ENCODE data around the gene EIF5.

Gene EIF5

DNA sequence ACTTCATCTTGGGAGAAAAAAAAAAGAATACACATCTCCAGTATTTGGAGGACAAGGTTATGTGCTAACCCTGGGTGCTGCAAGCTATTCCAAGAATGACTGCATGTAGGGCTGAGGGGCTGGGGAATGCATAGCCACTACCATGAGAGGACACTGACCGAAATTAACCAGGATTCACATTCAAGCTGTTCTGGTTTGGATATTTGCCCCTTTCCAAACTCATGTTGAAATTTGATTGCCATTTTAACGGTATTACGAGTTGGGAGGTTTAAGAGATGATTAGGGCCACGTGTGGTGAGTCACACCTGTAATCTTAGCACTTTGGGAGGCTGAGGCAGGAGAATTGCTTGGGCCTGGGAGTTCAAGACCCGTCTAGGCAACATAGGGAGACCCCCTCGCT is 32.7 kb downstream of the EIF5 start:
- no peak overlapping the region for H3K4me3 ChIP-seq (ENCODE audit: low read depth, low read length)

DNA sequence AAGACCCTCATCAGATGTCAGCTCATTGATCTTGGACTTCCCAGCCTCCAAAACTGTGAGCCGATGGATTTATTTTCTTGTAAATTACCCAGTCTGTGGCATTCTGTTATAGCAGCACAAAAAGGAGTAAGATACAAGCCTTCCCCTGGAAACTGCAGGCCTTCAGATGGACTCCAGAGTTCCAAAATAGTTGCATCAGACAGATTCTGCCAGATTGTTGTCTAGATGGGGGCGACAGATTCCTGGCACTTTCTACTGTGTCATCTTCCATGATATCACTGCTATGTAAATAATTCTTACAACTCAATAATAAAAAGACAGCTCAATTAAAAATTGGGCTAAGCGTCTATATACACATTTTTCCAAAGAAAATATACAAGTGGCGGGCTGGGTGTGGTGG is 34.0 kb downstream of the EIF5 start:
- POLR2A ChIA-PET, result interaction anchor here (0.6 kb wide), 1 partner anchor 23 kb away, joined by 3 read pairs; no protein-coding TSS in a partner anchor
- TF ChIP-seq ZNF354C (tag by site-specific recombination; IDR thresholded peaks at IDR 0.05; ENCODE audit: borderline replicate concordance, low read depth), result no peak

More for the DNA sequence above, 32.7 kb downstream of the EIF5 start:
- TF ChIP-seq ZEB2 (tag by site-specific recombination; IDR thresholded peaks at IDR 0.05) (no peak), ZNF391 (tag by site-specific recombination; IDR thresholded peaks at IDR 0.05; ENCODE audit: borderline replicate concordance, low read depth) (no peak), ZNF530 (tag by site-specific recombination; IDR thresholded peaks at IDR 0.05; ENCODE audit: low read depth) (no peak), ZNF776 (tag by site-specific recombination; IDR thresholded peaks at IDR 0.05; ENCODE audit: borderline replicate concordance) (no peak), HOXA7 (CRISPR knock-in tag; IDR thresholded peaks at IDR 0.05; ENCODE audit: borderline replicate concordance) (no peak), OSR2 (tag by site-specific recombination; IDR thresholded peaks at IDR 0.05) (no peak), YY1 (tag by site-specific recombination; IDR thresholded peaks at IDR 0.05) (no peak), ZNF548 (tag by site-specific recombination; IDR thresholded peaks at IDR 0.05) (no peak), ZNF140 (tag by site-specific recombination; IDR thresholded peaks at IDR 0.05) (no peak), ZXDB (tag by site-specific recombination; IDR thresholded peaks at IDR 0.05) (no peak), ZNF830 (tag by site-specific recombination; IDR thresholded peaks at IDR 0.05; ENCODE audit: low read depth) (no peak)
- TF ChIP-seq, protein P1, sequence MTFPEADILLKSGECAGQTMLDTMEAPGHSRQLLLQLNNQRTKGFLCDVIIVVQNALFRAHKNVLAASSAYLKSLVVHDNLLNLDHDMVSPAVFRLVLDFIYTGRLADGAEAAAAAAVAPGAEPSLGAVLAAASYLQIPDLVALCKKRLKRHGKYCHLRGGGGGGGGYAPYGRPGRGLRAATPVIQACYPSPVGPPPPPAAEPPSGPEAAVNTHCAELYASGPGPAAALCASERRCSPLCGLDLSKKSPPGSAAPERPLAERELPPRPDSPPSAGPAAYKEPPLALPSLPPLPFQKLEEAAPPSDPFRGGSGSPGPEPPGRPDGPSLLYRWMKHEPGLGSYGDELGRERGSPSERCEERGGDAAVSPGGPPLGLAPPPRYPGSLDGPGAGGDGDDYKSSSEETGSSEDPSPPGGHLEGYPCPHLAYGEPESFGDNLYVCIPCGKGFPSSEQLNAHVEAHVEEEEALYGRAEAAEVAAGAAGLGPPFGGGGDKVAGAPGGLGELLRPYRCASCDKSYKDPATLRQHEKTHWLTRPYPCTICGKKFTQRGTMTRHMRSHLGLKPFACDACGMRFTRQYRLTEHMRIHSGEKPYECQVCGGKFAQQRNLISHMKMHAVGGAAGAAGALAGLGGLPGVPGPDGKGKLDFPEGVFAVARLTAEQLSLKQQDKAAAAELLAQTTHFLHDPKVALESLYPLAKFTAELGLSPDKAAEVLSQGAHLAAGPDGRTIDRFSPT (tag by site-specific recombination; IDR thresholded peaks at IDR 0.05), result no peak
- TF ChIP-seq, protein P2, sequence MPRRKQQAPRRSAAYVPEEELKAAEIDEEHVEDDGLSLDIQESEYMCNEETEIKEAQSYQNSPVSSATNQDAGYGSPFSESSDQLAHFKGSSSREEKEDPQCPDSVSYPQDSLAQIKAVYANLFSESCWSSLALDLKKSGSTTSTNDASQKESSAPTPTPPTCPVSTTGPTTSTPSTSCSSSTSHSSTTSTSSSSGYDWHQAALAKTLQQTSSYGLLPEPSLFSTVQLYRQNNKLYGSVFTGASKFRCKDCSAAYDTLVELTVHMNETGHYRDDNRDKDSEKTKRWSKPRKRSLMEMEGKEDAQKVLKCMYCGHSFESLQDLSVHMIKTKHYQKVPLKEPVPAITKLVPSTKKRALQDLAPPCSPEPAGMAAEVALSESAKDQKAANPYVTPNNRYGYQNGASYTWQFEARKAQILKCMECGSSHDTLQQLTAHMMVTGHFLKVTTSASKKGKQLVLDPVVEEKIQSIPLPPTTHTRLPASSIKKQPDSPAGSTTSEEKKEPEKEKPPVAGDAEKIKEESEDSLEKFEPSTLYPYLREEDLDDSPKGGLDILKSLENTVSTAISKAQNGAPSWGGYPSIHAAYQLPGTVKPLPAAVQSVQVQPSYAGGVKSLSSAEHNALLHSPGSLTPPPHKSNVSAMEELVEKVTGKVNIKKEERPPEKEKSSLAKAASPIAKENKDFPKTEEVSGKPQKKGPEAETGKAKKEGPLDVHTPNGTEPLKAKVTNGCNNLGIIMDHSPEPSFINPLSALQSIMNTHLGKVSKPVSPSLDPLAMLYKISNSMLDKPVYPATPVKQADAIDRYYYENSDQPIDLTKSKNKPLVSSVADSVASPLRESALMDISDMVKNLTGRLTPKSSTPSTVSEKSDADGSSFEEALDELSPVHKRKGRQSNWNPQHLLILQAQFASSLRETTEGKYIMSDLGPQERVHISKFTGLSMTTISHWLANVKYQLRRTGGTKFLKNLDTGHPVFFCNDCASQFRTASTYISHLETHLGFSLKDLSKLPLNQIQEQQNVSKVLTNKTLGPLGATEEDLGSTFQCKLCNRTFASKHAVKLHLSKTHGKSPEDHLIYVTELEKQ (tag by site-specific recombination; IDR thresholded peaks at IDR 0.05; ENCODE audit: borderline replicate concordance), result no peak
- H3K9me3 ChIP-seq (ENCODE audit: control insufficient read depth, insufficient read depth, low read depth, low read length), result no peaks in the 10 kb centered on the region
- POLR2A ChIA-PET, result no interaction called here
- H3K27ac ChIP-seq (ENCODE audit: extremely low read depth, low read depth, low read length), result no peak overlapping the region
- no peaks in the 10 kb centered on the region for H3K4me1 ChIP-seq (ENCODE audit: control insufficient read depth, insufficient read depth, low read length)
- CTCF ChIA-PET, result interaction anchor here (0.6 to 3.1 kb wide), 4 partner anchors 12 to 273 kb away, joined by 3 to 12 read pairs (median 4); no protein-coding TSS in a partner anchor
- H3K36me3 ChIP-seq (ENCODE audit: control insufficient read depth in 2 of 2, insufficient read depth in 1 of 2, low read length in 2 of 2), result no peaks in the 10 kb centered on the region

DNA sequence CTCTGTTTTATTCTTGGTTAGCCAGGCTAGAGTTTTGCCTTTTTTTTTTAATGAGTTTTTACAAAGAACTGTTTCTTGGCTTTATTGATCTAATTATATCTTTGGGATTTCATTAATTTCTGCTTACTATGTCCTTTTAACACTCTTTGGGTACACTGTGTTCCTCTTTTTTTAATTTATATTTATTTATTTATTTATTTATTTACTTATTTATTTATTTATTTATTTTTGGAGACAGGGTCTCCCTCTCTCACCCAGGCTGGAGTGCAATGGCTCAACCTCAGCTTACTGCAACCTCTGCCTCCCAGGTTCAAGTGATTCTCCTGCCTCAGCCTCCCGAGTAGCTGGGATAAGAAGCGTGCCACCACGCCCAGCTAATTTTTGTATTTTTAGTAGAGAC is 36.0 kb downstream of the EIF5 start:
- ChIA-PET POLR2A (interaction anchor here (0.7 kb wide), 1 partner anchor 8 kb away, joined by 4 read pairs; no protein-coding TSS in a partner anchor), CTCF (interaction anchor here (0.7 to 1.5 kb wide), 2 partner anchors 20 to 28 kb away, joined by 4 read pairs; no protein-coding TSS in a partner anchor)
- H3K27ac ChIP-seq (ENCODE audit: extremely low read depth, low read depth, low read length), result no peak overlapping the region
- no peaks in the 10 kb centered on the region for H3K4me1 ChIP-seq (ENCODE audit: control insufficient read depth, insufficient read depth, low read length)
- no peak overlapping the region for H3K4me3 ChIP-seq (ENCODE audit: low read depth, low read length)
- H3K9me3 ChIP-seq (ENCODE audit: control insufficient read depth, insufficient read depth, low read depth, low read length), result no peaks in the 10 kb centered on the region
- no peaks in the 10 kb centered on the region for H3K36me3 ChIP-seq (ENCODE audit: control insufficient read depth in 2 of 2, insufficient read depth in 1 of 2, low read length in 2 of 2)
- TF ChIP-seq ZNF37A (tag by site-specific recombination; IDR thresholded peaks at IDR 0.05) (no peak), HOXD13 (CRISPR knock-in tag; IDR thresholded peaks at IDR 0.05; ENCODE audit: borderline replicate concordance) (no peak), ZNF221 (tag by site-specific recombination; IDR thresholded peaks at IDR 0.05; ENCODE audit: borderline replicate concordance) (no peak), ZNF138 (tag by site-specific recombination; IDR thresholded peaks at IDR 0.05; ENCODE audit: borderline replicate concordance) (peak; percentile 69; the same call in 1 of the 2 replicates), ZNF560 (tag by site-specific recombination; IDR thresholded peaks at IDR 0.05; ENCODE audit: borderline replicate concordance) (peak; percentile 73; the same call in 1 of the 2 replicates), ZBTB20 (tag by site-specific recombination; IDR thresholded peaks at IDR 0.05) (no peak), EGR2 (tag by site-specific recombination; IDR thresholded peaks at IDR 0.05; ENCODE audit: low read depth) (no peak), ZFP3 (tag by site-specific recombination; IDR thresholded peaks at IDR 0.05; ENCODE audit: low read depth) (0 out of 2 replicates have a peak, but pooled peaks have one; percentile 22)
- TF ChIP-seq, protein P3, sequence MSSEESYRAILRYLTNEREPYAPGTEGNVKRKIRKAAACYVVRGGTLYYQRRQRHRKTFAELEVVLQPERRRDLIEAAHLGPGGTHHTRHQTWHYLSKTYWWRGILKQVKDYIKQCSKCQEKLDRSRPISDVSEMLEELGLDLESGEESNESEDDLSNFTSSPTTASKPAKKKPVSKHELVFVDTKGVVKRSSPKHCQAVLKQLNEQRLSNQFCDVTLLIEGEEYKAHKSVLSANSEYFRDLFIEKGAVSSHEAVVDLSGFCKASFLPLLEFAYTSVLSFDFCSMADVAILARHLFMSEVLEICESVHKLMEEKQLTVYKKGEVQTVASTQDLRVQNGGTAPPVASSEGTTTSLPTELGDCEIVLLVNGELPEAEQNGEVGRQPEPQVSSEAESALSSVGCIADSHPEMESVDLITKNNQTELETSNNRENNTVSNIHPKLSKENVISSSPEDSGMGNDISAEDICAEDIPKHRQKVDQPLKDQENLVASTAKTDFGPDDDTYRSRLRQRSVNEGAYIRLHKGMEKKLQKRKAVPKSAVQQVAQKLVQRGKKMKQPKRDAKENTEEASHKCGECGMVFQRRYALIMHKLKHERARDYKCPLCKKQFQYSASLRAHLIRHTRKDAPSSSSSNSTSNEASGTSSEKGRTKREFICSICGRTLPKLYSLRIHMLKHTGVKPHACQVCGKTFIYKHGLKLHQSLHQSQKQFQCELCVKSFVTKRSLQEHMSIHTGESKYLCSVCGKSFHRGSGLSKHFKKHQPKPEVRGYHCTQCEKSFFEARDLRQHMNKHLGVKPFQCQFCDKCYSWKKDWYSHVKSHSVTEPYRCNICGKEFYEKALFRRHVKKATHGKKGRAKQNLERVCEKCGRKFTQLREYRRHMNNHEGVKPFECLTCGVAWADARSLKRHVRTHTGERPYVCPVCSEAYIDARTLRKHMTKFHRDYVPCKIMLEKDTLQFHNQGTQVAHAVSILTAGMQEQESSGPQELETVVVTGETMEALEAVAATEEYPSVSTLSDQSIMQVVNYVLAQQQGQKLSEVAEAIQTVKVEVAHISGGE (tag by site-specific recombination; conservative IDR thresholded peaks at IDR 0.05; ENCODE audit: low read depth), result peak; percentile 84

More for the DNA sequence above, 34.0 kb downstream of the EIF5 start:
- H3K4me3 ChIP-seq (ENCODE audit: low read depth, low read length), result no peak overlapping the region
- no peaks in the 10 kb centered on the region for H3K9me3 ChIP-seq (ENCODE audit: control insufficient read depth, insufficient read depth, low read depth, low read length)
- no peaks in the 10 kb centered on the region for H3K36me3 ChIP-seq (ENCODE audit: control insufficient read depth in 2 of 2, insufficient read depth in 1 of 2, low read length in 2 of 2)
- H3K27ac ChIP-seq (ENCODE audit: extremely low read depth, low read depth, low read length), result no peak overlapping the region
- CTCF ChIA-PET, result interaction anchor here (1.6 to 3.1 kb wide), 2 partner anchors 13 to 23 kb away, joined by 4 to 12 read pairs; no protein-coding TSS in a partner anchor
- no peaks in the 10 kb centered on the region for H3K4me1 ChIP-seq (ENCODE audit: control insufficient read depth, insufficient read depth, low read length)
